ENCODE results near the gene PFDN4.
A peak's percentile ranks its signal among the peaks of the same experiment; 100 is the strongest.

PFDN4 gene

DNA sequence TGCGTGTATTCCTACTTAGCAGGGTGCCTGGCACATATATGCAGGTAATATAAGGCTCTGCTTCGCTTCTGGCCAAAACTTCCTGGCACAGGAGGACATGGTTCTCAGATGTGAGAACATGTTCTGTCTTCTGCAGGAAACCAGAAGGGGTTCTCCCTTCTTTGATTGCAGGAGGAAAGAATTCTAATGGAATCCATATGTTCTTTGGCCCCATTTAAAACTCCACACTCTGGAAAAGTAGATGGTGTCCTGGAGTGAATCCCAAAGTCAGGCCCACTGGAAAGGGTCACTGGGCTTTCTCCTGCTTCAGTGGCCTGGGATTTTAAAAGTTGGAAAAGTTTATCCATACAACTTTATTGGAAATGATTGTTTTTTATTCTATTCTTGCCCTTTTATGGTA is 17.7 kb upstream of the PFDN4 start:
- H3K14ac ChIP-seq (ENCODE audit: low read length) = no peak overlapping the region
- DNase-seq = no peak
- no peak overlapping the region for H4K91ac ChIP-seq (ENCODE audit: low read depth, low read length)
- no peak overlapping the region for H2AK5ac ChIP-seq (ENCODE audit: low read length)
- H3K18ac ChIP-seq (ENCODE audit: low read length) = no peak overlapping the region
- H3K4me1 ChIP-seq (ENCODE audit: control insufficient read depth in 1 of 2, insufficient read depth in 2 of 2, low read length in 2 of 2) = peaks cover 0 to 2% of the 10 kb centered on the region in 2 experiments
- no peak overlapping the region for H2AFZ ChIP-seq (ENCODE audit: insufficient read depth, low read length, poor library complexity)
- H4K8ac ChIP-seq (ENCODE audit: low read depth, low read length) = no peak overlapping the region
- no peaks in the 10 kb centered on the region for H3K79me2 ChIP-seq (ENCODE audit: control insufficient read depth, insufficient read depth, low read length, poor library complexity)
- no peak overlapping the region for H3K4me2 ChIP-seq (ENCODE audit: low read length)
- no peak overlapping the region for H3K4ac ChIP-seq (ENCODE audit: low read depth, low read length)
- H2BK5ac ChIP-seq (ENCODE audit: low read depth, low read length, poor library complexity) = no peak overlapping the region
- no peaks in the 10 kb centered on the region for H3K9me3 ChIP-seq (ENCODE audit: insufficient read depth, low read depth, low read length)
- no peak overlapping the region for H4K12ac ChIP-seq (ENCODE audit: low read depth, low read length)
- no peaks in the 10 kb centered on the region for H3K27me3 ChIP-seq (ENCODE audit: insufficient read depth, low read length)
- no CpG with 5 or more reads among the region's 2 CpGs for WGBS (ENCODE audit: extremely low coverage, insufficient coverage, insufficient read length)
- H3K9ac ChIP-seq (ENCODE audit: low read length) = no peak overlapping the region
- no peak overlapping the region for H3K4me3 ChIP-seq (ENCODE audit: low read depth, low read length)
- H3K27ac ChIP-seq (ENCODE audit: low read depth, low read length) = no peak overlapping the region
- no peaks in the 10 kb centered on the region for H3K36me3 ChIP-seq (ENCODE audit: control insufficient read depth in 1 of 2, insufficient read depth in 2 of 2, low read length in 2 of 2)
- no peak overlapping the region for H2BK12ac ChIP-seq (ENCODE audit: low read length)
- no peak overlapping the region for H3K23ac ChIP-seq (ENCODE audit: low read length)
- no peak overlapping the region for H2BK120ac ChIP-seq (ENCODE audit: insufficient read depth, low read length, poor library complexity)
- H3K79me1 ChIP-seq (ENCODE audit: low read length) = no peaks in the 10 kb centered on the region

DNA sequence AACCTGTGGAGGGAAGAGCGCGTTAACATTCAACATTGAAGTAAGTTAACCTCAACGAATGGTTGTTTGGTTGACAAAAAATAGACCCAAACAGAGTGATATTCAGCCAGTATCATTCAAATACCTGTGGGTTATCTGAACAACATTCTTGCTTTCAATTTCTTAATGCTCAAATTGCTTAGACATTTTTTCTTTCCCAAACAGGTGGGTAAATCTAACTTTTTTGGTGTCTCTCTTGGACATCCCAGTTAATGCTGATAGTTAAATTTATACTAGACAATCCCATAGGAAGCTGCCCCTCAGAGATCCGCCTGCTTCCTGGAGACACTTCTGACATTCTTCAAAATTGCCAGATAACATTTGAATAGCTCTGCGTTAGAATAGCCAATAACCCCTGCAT is 14.1 kb upstream of the PFDN4 start:
- Histone ChIP-seq H4K12ac (ENCODE audit: low read depth, low read length) (no peak overlapping the region), H3K79me2 (ENCODE audit: control insufficient read depth, insufficient read depth, low read length, poor library complexity) (no peaks in the 10 kb centered on the region), H2BK5ac (ENCODE audit: low read depth, low read length, poor library complexity) (no peak overlapping the region), H4K91ac (ENCODE audit: low read depth, low read length) (no peak overlapping the region), H2AFZ (ENCODE audit: insufficient read depth, low read length, poor library complexity) (no peak overlapping the region), H3K23ac (ENCODE audit: low read length) (no peak overlapping the region), H3K4me2 (ENCODE audit: low read length) (no peak overlapping the region), H3K4ac (ENCODE audit: low read depth, low read length) (no peak overlapping the region), H4K8ac (ENCODE audit: low read depth, low read length) (no peak overlapping the region), H3K27me3 (ENCODE audit: insufficient read depth, low read length) (no peaks in the 10 kb centered on the region), H2BK120ac (ENCODE audit: insufficient read depth, low read length, poor library complexity) (no peak overlapping the region), H3K27ac (ENCODE audit: low read depth, low read length) (no peak overlapping the region), H2AK5ac (ENCODE audit: low read length) (no peak overlapping the region), H3K14ac (ENCODE audit: low read length) (no peak overlapping the region), H3K79me1 (ENCODE audit: low read length) (no peaks in the 10 kb centered on the region), H3K18ac (ENCODE audit: low read length) (no peak overlapping the region), H3K36me3 (ENCODE audit: control insufficient read depth in 1 of 2, insufficient read depth in 2 of 2, low read length in 2 of 2) (no peaks in the 10 kb centered on the region), H3K4me3 (ENCODE audit: low read depth, low read length) (no peak overlapping the region), H2BK12ac (ENCODE audit: low read length) (no peak overlapping the region), H3K9me3 (ENCODE audit: insufficient read depth, low read depth, low read length) (no peaks in the 10 kb centered on the region), H3K9ac (ENCODE audit: low read length) (no peak overlapping the region), H3K4me1 (ENCODE audit: control insufficient read depth in 1 of 2, insufficient read depth in 2 of 2, low read length in 2 of 2) (peaks cover 2 to 3% of the 10 kb centered on the region in 2 experiments)
- WGBS (ENCODE audit: extremely low coverage, insufficient coverage, insufficient read length) = no CpG with 5 or more reads among the region's 5 CpGs
- no peak for DNase-seq

DNA sequence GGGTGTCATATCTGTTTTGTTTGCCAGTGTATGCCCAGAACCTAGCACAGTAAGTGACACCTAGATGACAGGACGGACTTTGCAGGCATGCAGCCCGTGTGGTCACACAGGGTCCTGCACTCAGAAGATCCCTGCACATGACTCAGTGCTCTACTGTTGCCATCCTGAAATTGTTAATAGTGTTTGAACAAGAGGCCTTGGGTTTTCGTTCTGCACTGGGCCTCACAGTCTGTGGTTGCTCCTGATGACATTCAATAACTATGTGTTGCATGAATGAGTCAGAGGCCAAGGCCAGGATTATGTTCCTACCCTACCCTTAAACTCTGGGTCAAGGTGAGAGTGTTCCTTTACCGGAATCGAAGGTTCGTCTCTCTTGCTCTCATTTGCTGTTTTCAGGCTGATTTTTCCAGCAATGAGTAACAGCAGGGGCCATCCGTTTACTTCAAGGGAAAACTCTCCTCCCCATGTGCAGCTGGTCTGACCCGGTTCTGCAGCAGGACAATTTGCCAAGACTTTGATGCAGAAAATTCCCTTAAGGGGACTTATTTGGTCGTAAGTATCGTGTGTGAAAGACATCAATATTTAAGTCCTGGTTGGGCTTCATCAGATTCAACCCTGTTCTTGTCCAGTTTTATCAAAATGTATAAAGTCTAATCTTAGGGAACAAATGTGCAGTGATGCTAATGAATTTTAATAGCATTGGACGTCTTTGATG is 13.0 kb upstream of the PFDN4 start:
- Histone ChIP-seq H3K79me1 (ENCODE audit: low read length) (no peaks in the 10 kb centered on the region), H3K9ac (ENCODE audit: low read length) (no peak overlapping the region), H3K9me3 (ENCODE audit: insufficient read depth, low read depth, low read length) (no peaks in the 10 kb centered on the region), H2AFZ (ENCODE audit: insufficient read depth, low read length, poor library complexity) (no peak overlapping the region), H2BK120ac (ENCODE audit: insufficient read depth, low read length, poor library complexity) (no peak overlapping the region), H3K27me3 (ENCODE audit: insufficient read depth, low read length) (no peaks in the 10 kb centered on the region), H3K27ac (ENCODE audit: low read depth, low read length) (no peak overlapping the region), H3K14ac (ENCODE audit: low read length) (no peak overlapping the region), H2BK5ac (ENCODE audit: low read depth, low read length, poor library complexity) (no peak overlapping the region), H3K79me2 (ENCODE audit: control insufficient read depth, insufficient read depth, low read length, poor library complexity) (no peaks in the 10 kb centered on the region), H3K4ac (ENCODE audit: low read depth, low read length) (no peak overlapping the region), H3K23ac (ENCODE audit: low read length) (no peak overlapping the region), H3K4me2 (ENCODE audit: low read length) (no peak overlapping the region), H3K18ac (ENCODE audit: low read length) (no peak overlapping the region), H2BK12ac (ENCODE audit: low read length) (no peak overlapping the region), H4K91ac (ENCODE audit: low read depth, low read length) (no peak overlapping the region), H3K4me1 (ENCODE audit: control insufficient read depth in 1 of 2, insufficient read depth in 2 of 2, low read length in 2 of 2) (peaks cover 2 to 3% of the 10 kb centered on the region in 2 experiments), H4K8ac (ENCODE audit: low read depth, low read length) (no peak overlapping the region), H4K12ac (ENCODE audit: low read depth, low read length) (no peak overlapping the region), H2AK5ac (ENCODE audit: low read length) (no peak overlapping the region), H3K4me3 (ENCODE audit: low read depth, low read length) (no peak overlapping the region), H3K36me3 (ENCODE audit: control insufficient read depth in 1 of 2, insufficient read depth in 2 of 2, low read length in 2 of 2) (no peaks in the 10 kb centered on the region)
- DNase-seq = peak in 1 of 2 donors; percentile 40
- no CpG with 5 or more reads among the region's 11 CpGs for WGBS (ENCODE audit: extremely low coverage, insufficient coverage, insufficient read length)

DNA sequence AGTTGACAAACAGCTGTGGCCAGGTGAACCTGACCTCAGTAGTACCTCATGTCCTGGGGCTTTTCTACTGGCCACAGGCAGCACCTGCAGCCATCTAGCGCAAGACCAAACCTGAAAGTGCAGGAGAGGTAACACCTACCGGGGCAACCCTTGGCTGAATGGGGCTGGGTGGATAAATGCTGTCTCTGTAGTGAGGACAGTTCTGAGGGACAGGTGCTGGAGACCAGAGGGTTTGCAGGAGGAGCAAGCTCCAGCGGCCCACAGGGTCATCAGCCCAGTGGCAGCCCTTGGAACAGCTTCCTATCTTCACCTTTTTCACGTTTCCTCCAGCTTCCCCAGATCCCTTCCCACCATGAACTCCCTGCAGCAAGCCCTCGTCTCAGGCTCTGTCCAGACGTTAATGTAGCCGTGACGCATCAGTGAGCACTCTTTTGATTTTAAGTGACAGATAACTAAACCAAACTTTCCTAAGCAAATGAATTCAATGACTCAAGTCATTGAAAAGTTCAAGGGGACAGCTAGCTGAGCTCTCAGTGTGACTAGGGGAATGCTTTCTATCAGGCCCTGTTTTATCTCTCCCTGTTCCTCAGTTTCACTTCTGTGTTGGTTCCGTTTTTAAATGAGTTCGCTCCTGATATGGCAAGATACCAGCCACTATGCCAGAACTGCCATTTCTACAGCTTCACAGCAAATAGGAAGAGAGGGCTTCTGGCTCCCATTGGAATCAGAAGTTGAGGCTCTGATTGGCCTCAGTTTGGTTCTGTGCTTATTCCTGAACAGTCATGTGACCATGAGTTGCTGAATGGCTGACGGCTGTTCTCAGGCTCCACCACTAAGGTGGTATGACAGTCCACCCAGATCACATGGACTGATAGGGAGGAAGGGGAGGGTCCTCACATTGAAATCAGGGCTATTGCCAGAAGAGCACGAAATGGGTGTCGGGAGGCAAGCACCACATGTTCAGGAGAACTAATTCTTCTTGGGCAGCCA is 12.1 kb upstream of the PFDN4 start:
- H3K14ac ChIP-seq (ENCODE audit: low read length) = peak overlapping the region; percentile 11
- no peak overlapping the region for H4K8ac ChIP-seq (ENCODE audit: low read depth, low read length)
- no peak overlapping the region for H2AK5ac ChIP-seq (ENCODE audit: low read length)
- WGBS (ENCODE audit: extremely low coverage, insufficient coverage, insufficient read length) = no CpG with 5 or more reads among the region's 13 CpGs
- H3K4me1 ChIP-seq (ENCODE audit: control insufficient read depth in 1 of 2, insufficient read depth in 2 of 2, low read length in 2 of 2) = peaks cover 3 to 5% of the 10 kb centered on the region in 2 experiments
- no peak overlapping the region for H3K4ac ChIP-seq (ENCODE audit: low read depth, low read length)
- H3K23ac ChIP-seq (ENCODE audit: low read length) = no peak overlapping the region
- no peaks in the 10 kb centered on the region for H3K9me3 ChIP-seq (ENCODE audit: insufficient read depth, low read depth, low read length)
- H3K4me3 ChIP-seq (ENCODE audit: low read depth, low read length) = no peak overlapping the region
- H3K79me2 ChIP-seq (ENCODE audit: control insufficient read depth, insufficient read depth, low read length, poor library complexity) = no peaks in the 10 kb centered on the region
- H3K27me3 ChIP-seq (ENCODE audit: insufficient read depth, low read length) = no peaks in the 10 kb centered on the region
- H2BK120ac ChIP-seq (ENCODE audit: insufficient read depth, low read length, poor library complexity) = no peak overlapping the region
- H4K91ac ChIP-seq (ENCODE audit: low read depth, low read length) = no peak overlapping the region
- peak in 1 of 2 donors; percentile 23 for DNase-seq
- H2BK5ac ChIP-seq (ENCODE audit: low read depth, low read length, poor library complexity) = no peak overlapping the region
- no peak overlapping the region for H4K12ac ChIP-seq (ENCODE audit: low read depth, low read length)
- no peak overlapping the region for H3K9ac ChIP-seq (ENCODE audit: low read length)
- no peak overlapping the region for H3K27ac ChIP-seq (ENCODE audit: low read depth, low read length)
- no peak overlapping the region for H2BK12ac ChIP-seq (ENCODE audit: low read length)
- H3K79me1 ChIP-seq (ENCODE audit: low read length) = no peaks in the 10 kb centered on the region
- no peak overlapping the region for H2AFZ ChIP-seq (ENCODE audit: insufficient read depth, low read length, poor library complexity)
- no peak overlapping the region for H3K4me2 ChIP-seq (ENCODE audit: low read length)
- H3K36me3 ChIP-seq (ENCODE audit: control insufficient read depth in 1 of 2, insufficient read depth in 2 of 2, low read length in 2 of 2) = no peaks in the 10 kb centered on the region
- H3K18ac ChIP-seq (ENCODE audit: low read length) = no peak overlapping the region

Measured in trophoblast cell (in vitro differentiated cells and primary cell).